K562 (cell line): ENCODE data around the gene MRPL54. TPM values are rescaled to one million over a fixed set of nuclear protein-coding genes. Genes with fewer than 3 reads are reported as not detected.
A peak's percentile ranks its signal among the peaks of the same experiment; 100 is the strongest.

Experiments used
- ATAC-seq: fragments of 200-7000 bp; cut with Tn5 transposase; 3 replicates; pipeline ENCODE4 v1.9.1; 2020; ENCODE audit warnings: moderate library complexity
- BruUV-seq: library from RNA; stranded (reverse); fragments of 400-500 nt; replicated peaks from 2 replicates; lab custom pipeline; 2021; lab: Mats Ljungman, UMichigan
- CTCF ChIA-PET: fragments of 300-600 bp; formaldehyde crosslinking; extraction: SDS; loops from one replicate; lab custom pipeline; 2021; ENCODE audit warnings: low intra/inter-chr PET ratio; lab: Yijun Ruan, JAX
- POLR2A ChIA-PET: fragments of 300-600, 350-650 bp; sonication (Branson Sonifier 250); formaldehyde crosslinking; extraction: SDS; loops from one replicate; lab custom pipeline; 2021; ENCODE audit warnings: antibody characterized with exemption, inconsistent platforms; lab: Yijun Ruan, JAX
- DNase-seq, 4 experiments: peaks; one replicate each; pipeline versions ENCODE4 v3.0.0 to v3.0.0-alpha.2; 2011 to 2018; ENCODE audit warnings: low spot score in 3 of 4, mixed read lengths in 3 of 4; ENCODE audit errors: extremely low read depth in 1 of 4
- FAIRE-seq: peaks from 2 replicates; lab custom pipeline; 2011; peaks lifted over from hg19 to GRCh38; lab: Jason Lieb, UNC
- H2AFZ ChIP-seq: 2 replicates; pipeline ENCODE4 v1.6.0; 2011; ENCODE audit warnings: low read depth, low read length, control low read depth, inconsistent platforms
- H3K27ac ChIP-seq: fragments of 200-600 bp; 3 replicates; pipeline ENCODE4 v1.8.0; 2011; ENCODE audit warnings: low read depth, mild to moderate bottlenecking, control low read depth, inconsistent platforms, low read length, moderate library complexity, mixed read lengths; ENCODE audit errors: extremely low read depth
- H3K27me3 ChIP-seq, 2 experiments: fragments of 300-600 bp in 1 of 2; 2 replicates in 1 of 2; 3 replicates in 1 of 2; pipeline versions ENCODE4 v1.6.0 to v1.8.0; 2011; ENCODE audit warnings: inconsistent platforms in 2 of 2, low read length in 2 of 2, mild to moderate bottlenecking in 1 of 2, mixed read lengths in 1 of 2, moderate library complexity in 1 of 2; ENCODE audit not compliant: control insufficient read depth in 2 of 2, insufficient read depth in 2 of 2
- H3K36me3 ChIP-seq: fragments of 300-600 bp; 3 replicates; pipeline ENCODE4 v1.8.0; 2011; ENCODE audit warnings: mild to moderate bottlenecking, low read length, inconsistent platforms; ENCODE audit not compliant: control insufficient read depth, insufficient read depth
- H3K4me1 ChIP-seq, 2 experiments: fragments of 200-600 bp in 1 of 2; replicated peaks in 1 of 2; 2 replicates in 1 of 2; 3 replicates in 1 of 2; pipeline versions ENCODE4 v1.5.1 to v1.8.0; 2011; ENCODE audit warnings: inconsistent platforms in 2 of 2, low read length in 2 of 2, mild to moderate bottlenecking in 1 of 2, mixed read lengths in 1 of 2, moderate library complexity in 1 of 2; ENCODE audit not compliant: control insufficient read depth in 2 of 2, insufficient read depth in 2 of 2
- H3K4me2 ChIP-seq: 2 replicates; pipeline ENCODE4 v1.6.1; 2011; ENCODE audit warnings: low read length, control low read depth, inconsistent platforms, mixed read lengths; ENCODE audit not compliant: insufficient read depth
- H3K4me3 ChIP-seq: fragments of 200-600 bp; sonication (generic), shearing (Covaris generic); 2 replicates; pipeline ENCODE4 v1.5.1; 2016; ENCODE audit warnings: control low read depth, inconsistent platforms
- H3K79me2 ChIP-seq: fragments of 200-600 bp; 3 replicates; pipeline ENCODE4 v1.8.0; 2011; ENCODE audit warnings: low read length, inconsistent platforms; ENCODE audit not compliant: control insufficient read depth, insufficient read depth
- H3K9ac ChIP-seq, 2 experiments: 2 replicates each; pipeline versions ENCODE4 v1.6.0 to v1.6.1; 2011; ENCODE audit warnings: low read depth in 2 of 2, low read length in 2 of 2, control low read depth in 1 of 2, inconsistent platforms in 1 of 2, mild to moderate bottlenecking in 1 of 2, mixed read lengths in 1 of 2; ENCODE audit not compliant: insufficient read depth in 1 of 2
- H3K9me1 ChIP-seq: one replicate; pipeline ENCODE4 v1.6.0; 2011; ENCODE audit warnings: inconsistent platforms, mild to moderate bottlenecking, low read length, moderate library complexity; ENCODE audit not compliant: control insufficient read depth, insufficient read depth
- H3K9me3 ChIP-seq: replicated peaks from 2 replicates; pipeline ENCODE4 v1.5.1; 2011; ENCODE audit warnings: low read depth, low read length, inconsistent platforms; ENCODE audit not compliant: control insufficient read depth, insufficient read depth
- H4K20me1 ChIP-seq: replicated peaks from 2 replicates; pipeline ENCODE4 v1.6.1; 2011; ENCODE audit warnings: low read length, inconsistent platforms, mixed read lengths; ENCODE audit not compliant: control insufficient read depth, insufficient read depth
- CBX1 ChIP-seq: sonication (generic); IDR thresholded peaks from 2 replicates; pipeline ENCODE4 v1.6.1; 2016; ENCODE audit warnings: antibody characterized with exemption, low read depth, mild to moderate bottlenecking
- CBX3 ChIP-seq, 2 experiments: IDR thresholded peaks; 1 replicate in 1 of 2; 2 replicates in 1 of 2; pipeline ENCODE4 v1.6.1; 2012; ENCODE audit warnings: inconsistent platforms in 2 of 2, low read length in 2 of 2, borderline replicate concordance in 1 of 2, control low read depth in 1 of 2
- CTCF ChIP-seq, 3 experiments: IDR thresholded peaks in 2 of 3; conservative IDR thresholded peaks in 1 of 3; 2 replicates each; pipeline ENCODE4 v1.5.1; 2011 to 2012; ENCODE audit warnings: low read length in 3 of 3, mild to moderate bottlenecking in 3 of 3, control low read depth in 2 of 3, improper control_type of control experiment in 1 of 3, inconsistent platforms in 1 of 3, low read depth in 1 of 3, mixed read lengths in 1 of 3, moderate library complexity in 1 of 3; ENCODE audit not compliant: insufficient read depth in 2 of 3
- DPF2 ChIP-seq: fragments of 450-650 bp; IDR thresholded peaks from 2 replicates; pipeline ENCODE4 v1.6.1; 2016
- GATAD2A ChIP-seq: fragments of 450-650 bp; IDR thresholded peaks from 2 replicates; pipeline ENCODE4 v1.6.1; 2017
- HDAC2 ChIP-seq: fragments of 450-650 bp; IDR thresholded peaks from 2 replicates; pipeline ENCODE4 v1.6.1; 2016; ENCODE audit warnings: mild to moderate bottlenecking
- NRF1 ChIP-seq, 2 experiments: fragments of 450-650 bp; IDR thresholded peaks in 1 of 2; conservative IDR thresholded peaks in 1 of 2; 2 replicates each; pipeline ENCODE4 v1.6.1; 2014; ENCODE audit warnings: mild to moderate bottlenecking in 2 of 2
- PCBP1 ChIP-seq: fragments of 200-400 bp; formaldehyde crosslinking; IDR thresholded peaks from 2 replicates; pipeline ENCODE4 v1.6.1; 2018; ENCODE audit warnings: mild to moderate bottlenecking, low read depth, low read length; ENCODE audit not compliant: poor library complexity, severe bottlenecking
- POLR2A ChIP-seq: fragments of 450-650 bp; conservative IDR thresholded peaks from 2 replicates; pipeline ENCODE4 v1.6.1; 2016
- POLR2G ChIP-seq: fragments of 200-400 bp; formaldehyde crosslinking; IDR thresholded peaks from 2 replicates; pipeline ENCODE4 v1.6.1; 2017; ENCODE audit warnings: low read depth, mild to moderate bottlenecking, antibody characterized with exemption, low read length, moderate library complexity
- RBM25 ChIP-seq: fragments of 200-400 bp; formaldehyde crosslinking; IDR thresholded peaks from 2 replicates; pipeline ENCODE4 v1.6.1; 2018; ENCODE audit warnings: low read length, low read depth, moderate library complexity; ENCODE audit not compliant: severe bottlenecking
- SAFB ChIP-seq: fragments of 200-400 bp; formaldehyde crosslinking; IDR thresholded peaks from 2 replicates; pipeline ENCODE4 v1.6.1; 2017; ENCODE audit warnings: low read depth, low read length, borderline replicate concordance
- SPI1 ChIP-seq: IDR thresholded peaks from 2 replicates; pipeline ENCODE4 v1.6.1; 2011; ENCODE audit warnings: low read depth, low read length, control low read depth, borderline replicate concordance
- WHSC1 ChIP-seq: IDR thresholded peaks from one replicate; pipeline ENCODE4 v1.6.1; 2012; ENCODE audit warnings: low read length, control low read depth, inconsistent platforms
- YY1 ChIP-seq, 3 experiments: IDR thresholded peaks; 2 replicates each; pipeline ENCODE4 v1.6.1; 2011; ENCODE audit warnings: low read length in 2 of 3, mild to moderate bottlenecking in 2 of 3, moderate library complexity in 2 of 3, borderline replicate concordance in 1 of 3, control low read depth in 1 of 3, low read depth in 1 of 3; ENCODE audit not compliant: insufficient read depth in 3 of 3, insufficient replicate concordance in 2 of 3, control insufficient read depth in 1 of 3, insufficient read length in 1 of 3; ENCODE audit errors: extremely low read depth in 1 of 3
- ZFP36 ChIP-seq: fragments of 150-350 bp; IDR thresholded peaks from 2 replicates; pipeline ENCODE4 v1.6.1; 2018; ENCODE audit warnings: low read length, low read depth; ENCODE audit not compliant: partially characterized antibody
- ZNF124 ChIP-seq: sonication (generic); formaldehyde crosslinking; IDR thresholded peaks from 2 replicates; pipeline ENCODE4 v1.8.1; 2022; ENCODE audit warnings: missing genetic modification reagents
- WGBS: fragments of 100-300 bp; shearing (Covaris generic); methylation state at CpG from one replicate; pipeline ENCODE4 v1.1.6; 2016; ENCODE audit warnings: low coverage, mixed read lengths; ENCODE audit not compliant: insufficient coverage; ENCODE audit errors: missing lambda C conversion rate; 5-methylcytosine and 5-hydroxymethylcytosine counted together
- in situ Hi-C: fragments of 300-500 bp; cut with MboI; formaldehyde crosslinking; loops from 4 replicates; pipeline ENCODE4 v1.15.0; 2018; ENCODE audit warnings: inconsistent platforms, mixed read lengths
- intact Hi-C: fragments of 100-400 bp; cut with micrococcal nuclease; formaldehyde crosslinking; loops from 2 replicates; pipeline ENCODE4 v1.14.2; 2022
- polyA plus RNA-seq, 8 experiments: library from polyadenylated mRNA; depleted of rRNA in 4 of 8; stranded (reverse) in 5 of 8; unstranded in 3 of 8; fragments of >200 nt; fragmentation: Nextera tagmentation in 2 of 8; fragmentation: Illumina TruSeq in 1 of 8; extraction: Ambion mirVana in 2 of 8; extraction: Trizol in 1 of 8; gene quantifications; 2 replicates each; pipeline versions ENCODE4 v1.2.1 to v1.2.3, GENCODE V29; 2011 to 2014; ENCODE audit warnings: inconsistent platforms in 1 of 8, missing spikeins in 1 of 8
- total RNA-seq, 7 experiments: library from RNA; depleted of rRNA in 6 of 7; stranded (reverse); fragments of >200 nt in 6 of 7; fragmentation: Illumina TruSeq in 2 of 7; extraction: Trizol in 2 of 7; gene quantifications; 2 replicates each; pipeline versions ENCODE4 v1.2.1 to v1.2.3, GENCODE V29; 2011 to 2021; ENCODE audit warnings: low replicate concordance in 1 of 7

Gene MRPL54
- total and polyA plus RNA-seq, 9 of the 15 experiments (the other 6 are each of a cell fraction or from before 2014, with no cell fraction given): 3.5 to 120 (median 56.9) TPM

GRCh38 chr19:3785938-3786824, 23.7 kb downstream of the MRPL54 start, which contains the start of gene MATK:
Gene MATK, minus strand, starts transcription at chr19:3786381. Its CDS starts 1,246 bp downstream, at chr19:3785135.
- Histone ChIP-seq H3K4me1 (peaks cover 0 to 36% of the 10 kb centered on the region in 2 experiments; a peak in 2 of 5 replicates), H3K4me2 (peak within 1 kb of the TSS; percentile 77), H4K20me1 (no peaks in the 10 kb centered on the region), H3K9ac (peak within 1 kb of the TSS; percentile 72 to 97), H3K79me2 (peaks cover 18% of the 10 kb centered on the region), H3K27me3 (peaks cover 0 to 9% of the 10 kb centered on the region in 2 experiments; a peak in 1 of 5 replicates), H3K4me3 (peak within 1 kb of the TSS; percentile 97), H3K27ac (peak within 1 kb of the TSS; percentile 88), H3K36me3 (peaks cover 28% of the 10 kb centered on the region; the same call in 2 of the 3 replicates), H3K9me3 (peaks cover 19% of the 10 kb centered on the region), H3K9me1 (no peaks in the 10 kb centered on the region), H2AFZ (peak within 1 kb of the TSS; percentile 85)
- peak; percentile 82 for ATAC-seq
- CTCF ChIA-PET: no interaction called here
- DNase-seq: peak; percentile 63 to 87 (median 81)
- POLR2A ChIA-PET: interaction anchor here (0.7 kb wide), 1 partner anchor 199 kb away, joined by 5 read pairs; no protein-coding TSS in a partner anchor
- BruUV-seq: no TSS peak
- in situ Hi-C loops: no loop called here
- FAIRE-seq: peak; percentile 73
- intact Hi-C loops: loop anchor here (10.0 kb wide), 1 partner anchor 59 kb away; no protein-coding TSS in a partner anchor
- 2% methylated on average over 65 of the region's 101 CpGs for WGBS
- TF ChIP-seq POLR2G (peak; percentile 74), CBX1 (peak; percentile 73; the same call in 1 of the 2 replicates), NRF1 (conservative IDR thresholded peaks at IDR 0.05 in 1 of 2, IDR thresholded peaks at IDR 0.05 in 1 of 2) (peak; percentile 20 to 32; a peak in 3 of 4 replicates), ZNF124 (no peak), CTCF (IDR thresholded peaks at IDR 0.05 in 2 of 3, conservative IDR thresholded peaks at IDR 0.05 in 1 of 3; ENCODE audit: insufficient read depth in 2 of 3, low read depth in 1 of 3, low read length in 3 of 3) (peak in 1 of 3 experiments; percentile 0; a peak in 1 of 6 replicates), CBX3 (IDR thresholded peaks at IDR 0.05; ENCODE audit: borderline replicate concordance in 1 of 2, low read length in 2 of 2) (peak in 1 of 2 experiments; percentile 51; a peak in 1 of 3 replicates), SPI1 (peak; percentile 36; the same call in 1 of the 2 replicates), YY1 (IDR thresholded peaks at IDR 0.05; ENCODE audit: borderline replicate concordance in 1 of 3, control insufficient read depth in 1 of 3, extremely low read depth in 1 of 3, insufficient read depth in 3 of 3, insufficient read length in 1 of 3, insufficient replicate concordance in 2 of 3, low read depth in 1 of 3, low read length in 2 of 3) (peak in 1 of 3 experiments; percentile 25), GATAD2A (0 out of 2 replicates have a peak, but pooled peaks have one; percentile 14), PCBP1 (peak; percentile 78), ZFP36 (peak; percentile 74), WHSC1 (no peak), POLR2A (0 out of 2 replicates have a peak, but pooled peaks have one; percentile 1), RBM25 (peak; percentile 93), SAFB (peak; percentile 62; the same call in 1 of the 2 replicates), DPF2 (peak; percentile 30; the same call in 1 of the 2 replicates), HDAC2 (peak; percentile 48; the same call in 1 of the 2 replicates)
